ENCODE results near the gene NRXN3. TPM values are rescaled to one million over a fixed set of nuclear protein-coding genes. Genes with fewer than 3 reads are reported as not detected.

The NRXN3 gene
- polyA plus RNA-seq, 1 experiment: 1.1 TPM

DNA sequence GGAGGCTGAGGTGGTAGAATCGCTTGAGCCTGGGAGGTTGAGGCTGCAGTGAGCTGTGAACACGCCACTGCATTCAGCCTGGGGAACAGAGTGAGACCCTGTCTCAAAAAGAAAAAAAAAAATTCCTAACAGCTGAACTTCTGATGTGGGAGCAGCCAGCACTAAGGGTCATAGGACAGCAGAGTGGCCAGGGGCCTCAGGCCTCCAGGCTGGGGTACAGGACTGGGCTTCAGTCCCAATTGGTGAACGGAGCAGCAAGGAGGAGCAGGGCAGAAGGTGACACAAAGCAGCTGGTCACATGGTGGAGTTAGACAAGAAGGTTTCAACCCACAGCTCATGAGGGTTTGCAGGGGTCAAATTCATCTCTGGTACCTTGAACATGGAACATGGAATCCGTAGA, 40.8 kb upstream of the NRXN3 start:
- no peak overlapping the region for H3K27ac ChIP-seq (ENCODE audit: low read depth, low read length)
- H3K9me3 ChIP-seq (ENCODE audit: control insufficient read depth, insufficient read depth, low read length): peaks cover 40% of the 10 kb centered on the region
- ChIA-PET CTCF (no interaction called here), POLR2A (no interaction called here)
- no peak for DNase-seq (ENCODE audit: low read depth, low spot score)
- TF ChIP-seq, protein P1, sequence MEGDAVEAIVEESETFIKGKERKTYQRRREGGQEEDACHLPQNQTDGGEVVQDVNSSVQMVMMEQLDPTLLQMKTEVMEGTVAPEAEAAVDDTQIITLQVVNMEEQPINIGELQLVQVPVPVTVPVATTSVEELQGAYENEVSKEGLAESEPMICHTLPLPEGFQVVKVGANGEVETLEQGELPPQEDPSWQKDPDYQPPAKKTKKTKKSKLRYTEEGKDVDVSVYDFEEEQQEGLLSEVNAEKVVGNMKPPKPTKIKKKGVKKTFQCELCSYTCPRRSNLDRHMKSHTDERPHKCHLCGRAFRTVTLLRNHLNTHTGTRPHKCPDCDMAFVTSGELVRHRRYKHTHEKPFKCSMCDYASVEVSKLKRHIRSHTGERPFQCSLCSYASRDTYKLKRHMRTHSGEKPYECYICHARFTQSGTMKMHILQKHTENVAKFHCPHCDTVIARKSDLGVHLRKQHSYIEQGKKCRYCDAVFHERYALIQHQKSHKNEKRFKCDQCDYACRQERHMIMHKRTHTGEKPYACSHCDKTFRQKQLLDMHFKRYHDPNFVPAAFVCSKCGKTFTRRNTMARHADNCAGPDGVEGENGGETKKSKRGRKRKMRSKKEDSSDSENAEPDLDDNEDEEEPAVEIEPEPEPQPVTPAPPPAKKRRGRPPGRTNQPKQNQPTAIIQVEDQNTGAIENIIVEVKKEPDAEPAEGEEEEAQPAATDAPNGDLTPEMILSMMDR (IDR thresholded peaks at IDR 0.05; ENCODE audit: low read depth, low read length): no peak
- no peaks in the 10 kb centered on the region for H3K27me3 ChIP-seq (ENCODE audit: control insufficient read depth, insufficient read depth, low read length)
- no peak overlapping the region for H3K4me3 ChIP-seq (ENCODE audit: low read depth, low read length)

DNA sequence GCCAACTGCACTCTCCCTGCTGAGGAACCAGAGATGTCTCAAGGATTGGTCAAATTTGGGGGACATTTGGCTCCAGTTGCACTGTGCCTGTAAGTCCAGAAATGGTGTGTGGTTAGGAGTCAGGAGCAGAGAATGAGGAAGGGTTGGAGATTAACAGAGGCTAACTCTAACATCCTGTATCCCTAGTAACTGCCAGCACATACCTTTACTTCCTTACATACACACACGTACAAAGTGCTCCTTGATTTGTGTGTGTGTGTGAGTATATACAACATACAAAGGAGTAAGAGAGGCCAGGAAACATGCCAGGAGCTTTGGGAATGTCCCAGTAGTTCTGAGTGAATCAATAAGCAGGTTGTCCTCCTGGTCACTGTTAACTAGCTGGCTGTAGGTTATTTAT, 39.8 kb upstream of the NRXN3 start:
- ChIA-PET POLR2A (no interaction called here), CTCF (no interaction called here)
- no peak overlapping the region for H3K27ac ChIP-seq (ENCODE audit: low read depth, low read length)
- no peak overlapping the region for H3K4me3 ChIP-seq (ENCODE audit: low read depth, low read length)
- TF ChIP-seq, protein P1 (IDR thresholded peaks at IDR 0.05; ENCODE audit: low read depth, low read length): no peak
- peaks cover 34% of the 10 kb centered on the region for H3K9me3 ChIP-seq (ENCODE audit: control insufficient read depth, insufficient read depth, low read length)
- no peaks in the 10 kb centered on the region for H3K27me3 ChIP-seq (ENCODE audit: control insufficient read depth, insufficient read depth, low read length)
- no peak for DNase-seq (ENCODE audit: low read depth, low spot score)

DNA sequence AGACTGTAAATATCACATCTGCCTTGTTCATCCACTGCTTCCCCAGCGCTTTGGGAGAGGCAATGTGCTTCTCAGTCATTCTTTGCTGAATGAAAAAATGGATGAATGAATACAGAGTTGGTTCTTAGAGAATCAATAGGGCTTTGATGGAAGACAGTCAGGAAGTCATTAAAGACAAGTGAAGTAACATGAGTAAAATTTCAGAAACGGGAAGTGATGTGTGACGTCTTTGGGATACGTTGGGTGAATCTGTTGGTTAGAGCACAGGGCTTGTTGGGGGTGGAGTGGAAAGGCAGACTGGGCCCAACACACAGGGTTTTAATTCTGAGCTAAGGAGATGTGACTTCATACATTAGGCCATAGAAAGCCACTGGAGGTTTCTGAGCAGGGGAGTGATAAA, 39.0 kb upstream of the NRXN3 start:
- H3K27me3 ChIP-seq (ENCODE audit: control insufficient read depth, insufficient read depth, low read length): no peaks in the 10 kb centered on the region

GRCh38 chr14:78131616-78132015, 38.6 kb upstream of the NRXN3 start:
- TF ChIP-seq, protein P1 (IDR thresholded peaks at IDR 0.05; ENCODE audit: low read depth, low read length): no peak
- ChIA-PET CTCF (no interaction called here), POLR2A (no interaction called here)
- Histone ChIP-seq H3K27me3 (ENCODE audit: control insufficient read depth, insufficient read depth, low read length) (no peaks in the 10 kb centered on the region), H3K9me3 (ENCODE audit: control insufficient read depth, insufficient read depth, low read length) (peaks cover 40% of the 10 kb centered on the region), H3K27ac (ENCODE audit: low read depth, low read length) (no peak overlapping the region), H3K4me3 (ENCODE audit: low read depth, low read length) (no peak overlapping the region)
- DNase-seq (ENCODE audit: low read depth, low spot score): no peak

More for the DNA sequence above, 39.0 kb upstream of the NRXN3 start:
- CTCF ChIA-PET: no interaction called here
- Histone ChIP-seq H3K4me3 (ENCODE audit: low read depth, low read length) (no peak overlapping the region), H3K9me3 (ENCODE audit: control insufficient read depth, insufficient read depth, low read length) (peaks cover 36% of the 10 kb centered on the region), H3K27ac (ENCODE audit: low read depth, low read length) (no peak overlapping the region)
- POLR2A ChIA-PET: no interaction called here
- DNase-seq (ENCODE audit: low read depth, low spot score): no peak
- TF ChIP-seq, protein P1 (IDR thresholded peaks at IDR 0.05; ENCODE audit: low read depth, low read length): no peak

DNA sequence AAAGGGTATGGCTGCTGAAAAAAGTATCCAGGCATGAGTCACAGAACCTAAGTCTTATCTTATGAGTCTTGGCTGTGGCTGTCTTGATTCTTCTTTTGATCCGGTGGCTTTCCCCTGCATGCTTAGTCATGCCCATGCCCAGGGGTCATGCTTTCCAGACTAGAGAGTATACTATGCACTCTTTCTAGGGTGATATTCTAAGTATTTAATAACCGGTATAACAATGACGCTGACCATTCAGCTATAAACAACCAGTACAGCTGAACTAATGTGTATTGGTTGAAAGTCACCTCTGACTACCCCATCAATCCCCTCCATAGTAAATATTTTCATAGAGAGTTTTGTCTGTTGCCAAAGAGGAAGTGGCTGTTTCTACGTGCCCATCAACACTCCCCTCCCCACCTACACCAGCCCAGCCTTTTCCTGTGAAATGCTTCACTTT, 34.7 kb upstream of the NRXN3 start:
- DNase-seq (ENCODE audit: low read depth, low spot score): no peak
- no peaks in the 10 kb centered on the region for H3K27me3 ChIP-seq (ENCODE audit: control insufficient read depth, insufficient read depth, low read length)
- ChIA-PET CTCF (no interaction called here), POLR2A (no interaction called here)
- no peak overlapping the region for H3K4me3 ChIP-seq (ENCODE audit: low read depth, low read length)
- no peak overlapping the region for H3K27ac ChIP-seq (ENCODE audit: low read depth, low read length)
- peaks cover 24% of the 10 kb centered on the region for H3K9me3 ChIP-seq (ENCODE audit: control insufficient read depth, insufficient read depth, low read length)
- TF ChIP-seq, protein P1 (IDR thresholded peaks at IDR 0.05; ENCODE audit: low read depth, low read length): no peak

Data from AG04450 (cell line).